Tibial nerve (tissue), 4 donors: ENCODE measurements around the gene SDCBP2. TPM values are rescaled to one million over a fixed set of nuclear protein-coding genes. Genes with fewer than 3 reads are reported as not detected.

Experiments
- DNase-seq, 2 donors: peaks; one replicate each; pipeline ENCODE4 v3.0.0-alpha.2; 2019; ENCODE audit warnings: low spot score in 2 of 2
- H3K27ac ChIP-seq, 4 donors: fragments of 200-600 bp; sonication (generic) in 3 of 4; one replicate each; pipeline ENCODE4 v1.5.1; 2017 to 2019; ENCODE audit warnings: mild to moderate bottlenecking in 1 of 4
- H3K27me3 ChIP-seq, 2 donors: fragments of 200-600 bp; sonication (generic) in 1 of 2; one replicate each; pipeline versions ENCODE4 v1.5.1 to v1.6.0; 2017 to 2019
- H3K36me3 ChIP-seq, 3 donors: fragments of 200-600 bp; sonication (generic); one replicate each; pipeline ENCODE4 v1.5.1; 2018 to 2019
- H3K4me1 ChIP-seq, 4 donors: fragments of 200-600 bp; sonication (generic) in 3 of 4; one replicate each; pipeline ENCODE4 v1.5.1; 2017 to 2019
- H3K4me3 ChIP-seq, 4 donors: fragments of 200-600 bp; sonication (generic) in 3 of 4; one replicate each; pipeline ENCODE4 v1.5.1; 2017 to 2019; ENCODE audit warnings: mild to moderate bottlenecking in 1 of 4, moderate library complexity in 1 of 4
- H3K9me3 ChIP-seq, 4 donors: fragments of 200-600 bp; sonication (generic) in 3 of 4; one replicate each; pipeline ENCODE4 v1.5.1; 2017 to 2019
- EP300 ChIP-seq, 2 donors: sonication (generic); formaldehyde crosslinking; IDR thresholded peaks; one replicate each; pipeline ENCODE4 v1.6.1; 2017; ENCODE audit warnings: antibody characterized with exemption in 2 of 2, mild to moderate bottlenecking in 1 of 2
- POLR2A ChIP-seq, 2 donors: fragments of 450-650 bp; IDR thresholded peaks; one replicate each; pipeline ENCODE4 v1.6.1; 2017; ENCODE audit warnings: antibody characterized with exemption in 2 of 2, mild to moderate bottlenecking in 2 of 2, moderate library complexity in 2 of 2
- WGBS, 2 donors: methylation state at CpG; one replicate each; pipeline ENCODE4 v1.1.5; 2018; 5-methylcytosine and 5-hydroxymethylcytosine counted together
- total RNA-seq, 4 donors: library from RNA; depleted of rRNA; stranded (reverse); fragments of >200 nt; gene quantifications; one replicate each; pipeline ENCODE4 v1.1.0, GENCODE V29; 2016
- TF ChIP-seq, protein P1 (sequence below), 5 experiments: fragments of 200-600 bp in 3 of 5; fragments of 450-650 bp in 2 of 5; sonication (generic) in 3 of 5; IDR thresholded peaks; one replicate each; pipeline ENCODE4 v1.5.1; 2016 to 2019; ENCODE audit warnings: antibody characterized with exemption in 5 of 5, mild to moderate bottlenecking in 3 of 5, moderate library complexity in 2 of 5

SDCBP2 gene
- total RNA-seq, 4 donors from 2014 or later = 1.9 to 4.2 (median 2.9) TPM

DNA sequence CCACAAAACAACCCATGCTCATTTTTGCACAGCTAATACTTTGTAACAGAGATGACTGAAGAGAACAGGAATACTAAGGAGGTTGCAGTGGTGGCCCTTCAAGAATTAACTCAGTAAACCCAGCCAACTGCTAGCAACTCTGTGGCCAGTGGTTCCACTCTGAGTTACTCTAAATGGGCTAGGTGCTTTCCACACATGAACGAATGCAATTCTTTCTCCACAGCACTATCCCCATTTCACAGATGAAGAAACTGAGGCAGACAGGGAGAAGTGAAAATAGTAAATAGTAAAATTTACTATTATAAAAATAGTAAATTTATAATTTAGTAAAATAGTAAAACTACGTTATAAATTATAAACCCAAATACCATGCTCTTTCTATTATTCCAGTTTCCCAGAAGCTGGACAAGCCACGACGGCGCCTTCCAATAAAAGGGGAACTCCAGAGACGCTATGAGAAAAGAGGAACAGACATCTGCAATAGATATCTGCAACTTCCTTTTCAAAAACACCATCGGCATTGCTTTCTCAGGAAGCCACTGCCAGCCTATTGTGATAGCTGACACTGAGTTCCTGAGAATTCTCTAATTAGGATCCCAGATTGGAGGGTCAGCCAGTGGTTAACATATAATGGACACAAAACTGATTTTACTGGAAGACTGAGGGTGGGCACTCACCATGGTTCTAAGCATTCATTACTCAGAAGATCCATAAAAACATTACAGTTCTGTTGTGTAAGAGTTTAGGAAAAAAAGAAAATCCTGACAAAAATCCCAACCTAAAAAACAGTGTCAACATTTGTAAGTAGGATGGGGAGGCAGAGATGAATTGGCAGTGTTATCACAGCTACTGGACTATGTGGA is 47.7 kb upstream of the SDCBP2 start:
- 55 to 56% methylated on average over 7 of the region's 7 CpGs for WGBS, 2 donors

DNA sequence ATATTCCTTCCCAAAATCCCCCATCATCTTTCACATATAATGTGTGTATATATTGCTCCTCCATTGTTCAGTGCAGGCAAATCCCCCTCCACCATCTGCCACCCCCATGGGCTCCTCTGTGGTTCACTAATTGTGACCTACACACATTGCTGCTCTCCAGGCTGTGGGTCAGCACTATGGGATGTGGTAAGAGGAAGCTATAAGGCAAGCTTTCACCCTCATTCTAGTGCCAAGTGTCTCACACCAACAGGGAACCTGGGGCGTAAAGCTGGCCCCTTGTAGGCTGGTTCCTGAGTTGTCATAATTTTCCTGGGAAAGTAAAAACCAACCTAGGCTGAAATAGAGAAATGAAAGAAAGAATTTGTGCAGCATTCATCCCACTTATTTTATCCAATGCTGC is 47.1 kb upstream of the SDCBP2 start:
- Histone ChIP-seq H3K36me3 (peaks cover 0 to 8% (median 0%) of the 10 kb centered on the region in 3 donors), H3K9me3 (no peaks in the 10 kb centered on the region), H3K4me1 (peaks cover 3 to 95% (median 48%) of the 10 kb centered on the region in 4 donors), H3K4me3 (no peak overlapping the region), H3K27me3 (no peaks in the 10 kb centered on the region), H3K27ac (peak overlapping the region in 1 of 4 donors; percentile 24)
- DNase-seq = no peak
- TF ChIP-seq EP300 (IDR thresholded peaks at IDR 0.05) (no peak), POLR2A (IDR thresholded peaks at IDR 0.05) (no peak)
- TF ChIP-seq, protein P1, sequence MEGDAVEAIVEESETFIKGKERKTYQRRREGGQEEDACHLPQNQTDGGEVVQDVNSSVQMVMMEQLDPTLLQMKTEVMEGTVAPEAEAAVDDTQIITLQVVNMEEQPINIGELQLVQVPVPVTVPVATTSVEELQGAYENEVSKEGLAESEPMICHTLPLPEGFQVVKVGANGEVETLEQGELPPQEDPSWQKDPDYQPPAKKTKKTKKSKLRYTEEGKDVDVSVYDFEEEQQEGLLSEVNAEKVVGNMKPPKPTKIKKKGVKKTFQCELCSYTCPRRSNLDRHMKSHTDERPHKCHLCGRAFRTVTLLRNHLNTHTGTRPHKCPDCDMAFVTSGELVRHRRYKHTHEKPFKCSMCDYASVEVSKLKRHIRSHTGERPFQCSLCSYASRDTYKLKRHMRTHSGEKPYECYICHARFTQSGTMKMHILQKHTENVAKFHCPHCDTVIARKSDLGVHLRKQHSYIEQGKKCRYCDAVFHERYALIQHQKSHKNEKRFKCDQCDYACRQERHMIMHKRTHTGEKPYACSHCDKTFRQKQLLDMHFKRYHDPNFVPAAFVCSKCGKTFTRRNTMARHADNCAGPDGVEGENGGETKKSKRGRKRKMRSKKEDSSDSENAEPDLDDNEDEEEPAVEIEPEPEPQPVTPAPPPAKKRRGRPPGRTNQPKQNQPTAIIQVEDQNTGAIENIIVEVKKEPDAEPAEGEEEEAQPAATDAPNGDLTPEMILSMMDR (IDR thresholded peaks at IDR 0.05) = no peak
- WGBS, 2 donors = 64 to 85% methylated on average over 1 of the region's 1 CpG

More for the DNA sequence above, 47.7 kb upstream of the SDCBP2 start:
- Histone ChIP-seq H3K27ac (peak overlapping the region in 2 of 4 donors; percentile 2 to 21), H3K36me3 (peaks cover 0 to 8% (median 0%) of the 10 kb centered on the region in 3 donors), H3K9me3 (no peaks in the 10 kb centered on the region), H3K27me3 (no peaks in the 10 kb centered on the region), H3K4me3 (no peak overlapping the region), H3K4me1 (peaks cover 3 to 94% (median 43%) of the 10 kb centered on the region in 4 donors)
- TF ChIP-seq, protein P1 (IDR thresholded peaks at IDR 0.05) = no peak
- TF ChIP-seq EP300 (IDR thresholded peaks at IDR 0.05) = no peak
- TF ChIP-seq POLR2A (IDR thresholded peaks at IDR 0.05) = no peak
- DNase-seq = no peak

DNA sequence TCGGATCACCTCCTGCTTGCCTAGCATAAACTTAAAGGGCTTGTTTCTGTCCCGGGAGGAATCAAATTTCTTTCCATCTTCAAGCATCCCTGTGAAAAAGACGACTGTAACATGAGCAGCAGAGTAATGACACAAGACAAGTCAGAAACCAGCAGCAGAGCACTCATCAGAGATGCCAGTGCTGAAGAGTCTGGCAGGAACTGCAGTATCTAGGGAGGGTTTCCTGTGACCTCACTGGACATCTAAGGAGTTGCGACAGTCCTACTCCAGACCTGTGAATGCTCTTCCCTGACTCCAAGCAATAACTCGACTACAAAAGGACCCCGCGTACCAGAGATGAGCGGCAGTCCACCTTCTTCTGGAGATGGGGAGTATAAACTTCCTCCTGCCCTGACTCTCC is 46.6 kb upstream of the SDCBP2 start:
- TF ChIP-seq, protein P1 (IDR thresholded peaks at IDR 0.05) = no peak
- TF ChIP-seq EP300 (IDR thresholded peaks at IDR 0.05) (no peak), POLR2A (IDR thresholded peaks at IDR 0.05) (no peak)
- Histone ChIP-seq H3K27ac (peak overlapping the region in 1 of 4 donors; percentile 24), H3K9me3 (no peaks in the 10 kb centered on the region), H3K36me3 (peaks cover 0 to 8% (median 0%) of the 10 kb centered on the region in 3 donors), H3K27me3 (no peaks in the 10 kb centered on the region), H3K4me1 (peaks cover 3 to 98% (median 53%) of the 10 kb centered on the region in 4 donors), H3K4me3 (no peak overlapping the region)
- no peak for DNase-seq
- 51 to 52% methylated on average over 8 of the region's 8 CpGs for WGBS, 2 donors

DNA sequence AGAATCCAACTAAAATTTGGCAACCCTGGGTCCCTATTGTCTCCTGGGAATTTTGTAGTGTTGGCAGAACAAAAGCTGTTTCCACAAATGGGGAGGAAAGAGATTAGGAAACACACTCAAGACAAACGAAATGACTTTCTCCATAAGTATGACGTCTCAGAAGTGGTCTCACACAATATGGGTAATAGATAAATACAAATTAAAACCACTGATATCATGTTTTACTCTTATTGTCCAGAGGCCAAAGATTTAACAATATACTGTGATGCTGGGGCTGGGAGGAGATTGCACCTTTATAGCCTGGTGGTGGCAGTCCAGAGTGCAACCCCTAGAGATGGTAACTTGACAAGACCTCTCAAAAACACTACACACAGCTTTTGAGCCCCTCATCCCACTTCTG is 45.3 kb upstream of the SDCBP2 start:
- Histone ChIP-seq H3K4me3 (no peak overlapping the region), H3K27me3 (no peaks in the 10 kb centered on the region), H3K36me3 (peaks cover 0 to 8% (median 0%) of the 10 kb centered on the region in 3 donors), H3K4me1 (peaks cover 3 to 98% (median 56%) of the 10 kb centered on the region in 4 donors), H3K9me3 (no peaks in the 10 kb centered on the region), H3K27ac (peak overlapping the region in 1 of 4 donors; percentile 58)
- peak in 1 of 2 donors; percentile 58 for TF ChIP-seq EP300 (IDR thresholded peaks at IDR 0.05)
- TF ChIP-seq, protein P1 (IDR thresholded peaks at IDR 0.05) = no peak
- TF ChIP-seq POLR2A (IDR thresholded peaks at IDR 0.05) = no peak
- DNase-seq = no peak
- 17 to 26% methylated on average over 2 of the region's 2 CpGs for WGBS, 2 donors

DNA sequence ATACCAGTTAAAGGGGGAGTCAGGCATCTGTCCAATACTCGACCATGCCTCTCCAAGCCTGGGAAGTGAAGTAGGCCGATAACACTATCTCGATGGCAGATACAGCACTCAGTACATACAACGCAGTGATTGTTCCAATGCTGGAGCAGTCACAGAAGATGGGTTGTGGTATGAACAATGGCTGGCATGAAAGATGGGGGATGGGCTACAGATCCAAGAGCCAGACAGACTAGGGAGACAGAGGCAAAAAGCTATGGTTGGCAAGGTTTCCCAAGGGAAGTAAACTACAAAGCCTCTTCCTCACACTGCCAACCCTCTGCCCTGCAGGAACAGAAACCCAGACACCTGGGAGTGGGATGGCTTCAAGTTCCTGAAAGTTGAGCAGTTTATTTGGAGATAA is 44.7 kb upstream of the SDCBP2 start:
- Histone ChIP-seq H3K27ac (peak overlapping the region in 3 of 4 donors; percentile 29 to 58 (median 47)), H3K9me3 (no peaks in the 10 kb centered on the region), H3K4me3 (no peak overlapping the region), H3K4me1 (peaks cover 3 to 97% (median 56%) of the 10 kb centered on the region in 4 donors), H3K27me3 (no peaks in the 10 kb centered on the region), H3K36me3 (peaks cover 0 to 8% (median 0%) of the 10 kb centered on the region in 3 donors)
- 46 to 49% methylated on average over 4 of the region's 4 CpGs for WGBS, 2 donors
- TF ChIP-seq EP300 (IDR thresholded peaks at IDR 0.05) = no peak
- no peak for TF ChIP-seq POLR2A (IDR thresholded peaks at IDR 0.05)
- TF ChIP-seq, protein P1 (IDR thresholded peaks at IDR 0.05) = no peak
- no peak for DNase-seq
